ENCODE measurements around the gene THYN1.
"Not testable (repeated sequence)": the region's sequence is repeated elsewhere in the genome, so short reads cannot be mapped to it uniquely, and the experiment has no call there.

Gene THYN1

DNA sequence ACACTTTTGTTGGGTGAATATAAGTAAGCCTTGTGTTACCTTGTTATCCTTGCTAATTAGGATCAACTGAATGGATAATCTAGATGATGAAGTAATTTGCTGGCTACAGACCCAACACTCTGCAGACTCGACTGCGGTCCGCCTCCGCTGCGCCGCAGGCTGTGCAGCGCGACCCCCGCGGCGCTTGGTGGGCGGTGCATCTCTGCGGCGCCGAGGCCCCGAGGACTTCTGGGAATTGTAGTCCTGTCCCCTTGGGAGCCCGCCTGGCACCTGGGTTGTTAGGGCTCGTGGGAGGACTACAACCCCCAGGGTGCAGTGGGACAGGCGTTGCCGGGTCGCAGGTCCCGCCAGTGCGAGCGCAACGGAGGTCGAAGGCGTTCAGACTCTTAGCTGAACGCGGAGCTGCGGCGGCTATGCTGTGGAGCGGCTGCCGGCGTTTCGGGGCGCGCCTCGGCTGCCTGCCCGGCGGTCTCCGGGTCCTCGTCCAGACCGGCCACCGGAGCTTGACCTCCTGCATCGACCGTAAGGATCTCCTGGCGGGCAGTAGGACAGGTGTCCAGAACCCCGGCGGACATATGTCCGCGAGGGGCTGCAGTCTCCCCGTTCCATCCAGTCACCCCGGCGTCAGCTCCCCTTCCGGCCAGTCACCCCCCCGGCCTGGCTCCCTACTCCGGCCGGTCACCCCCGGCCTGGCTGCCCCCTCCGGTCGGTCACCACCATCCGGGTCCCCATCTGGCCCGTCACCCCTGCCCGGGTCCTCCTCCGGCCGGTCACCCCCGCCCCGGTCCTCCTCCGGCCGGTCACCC lies at the start of gene THYN1, which contains the start of gene ACAD8:
Gene THYN1 (minus strand): TSS at position 165 of the 806 bp plus-strand sequence. CDS start 470 bp downstream, outside the sequence.
Gene ACAD8 (plus strand): TSS at position 381 of the 806 bp plus-strand sequence. CDS start 33 bp downstream, at position 414.
- DNase-seq = peak; percentile 97

DNA sequence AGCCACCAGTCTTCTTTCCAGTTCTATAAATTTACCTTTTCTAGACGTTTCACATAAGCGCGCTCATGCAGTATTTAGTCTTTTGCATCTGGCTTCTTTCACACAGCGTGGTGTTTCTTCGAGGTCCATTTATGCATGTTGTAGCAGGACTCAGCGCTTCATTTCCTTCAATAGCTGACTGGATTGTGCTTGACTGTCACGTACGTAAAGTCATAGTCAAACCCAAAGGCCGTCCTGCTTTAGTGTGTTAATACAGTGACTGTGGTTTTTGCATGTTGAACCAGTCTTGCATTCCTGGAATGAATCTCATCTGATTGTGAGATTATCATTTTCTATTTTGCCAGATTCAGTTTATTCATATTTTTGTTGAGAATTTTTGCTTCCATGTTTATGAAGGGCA lies 41.5 kb upstream of the THYN1 start:
- no peak for DNase-seq

DNA sequence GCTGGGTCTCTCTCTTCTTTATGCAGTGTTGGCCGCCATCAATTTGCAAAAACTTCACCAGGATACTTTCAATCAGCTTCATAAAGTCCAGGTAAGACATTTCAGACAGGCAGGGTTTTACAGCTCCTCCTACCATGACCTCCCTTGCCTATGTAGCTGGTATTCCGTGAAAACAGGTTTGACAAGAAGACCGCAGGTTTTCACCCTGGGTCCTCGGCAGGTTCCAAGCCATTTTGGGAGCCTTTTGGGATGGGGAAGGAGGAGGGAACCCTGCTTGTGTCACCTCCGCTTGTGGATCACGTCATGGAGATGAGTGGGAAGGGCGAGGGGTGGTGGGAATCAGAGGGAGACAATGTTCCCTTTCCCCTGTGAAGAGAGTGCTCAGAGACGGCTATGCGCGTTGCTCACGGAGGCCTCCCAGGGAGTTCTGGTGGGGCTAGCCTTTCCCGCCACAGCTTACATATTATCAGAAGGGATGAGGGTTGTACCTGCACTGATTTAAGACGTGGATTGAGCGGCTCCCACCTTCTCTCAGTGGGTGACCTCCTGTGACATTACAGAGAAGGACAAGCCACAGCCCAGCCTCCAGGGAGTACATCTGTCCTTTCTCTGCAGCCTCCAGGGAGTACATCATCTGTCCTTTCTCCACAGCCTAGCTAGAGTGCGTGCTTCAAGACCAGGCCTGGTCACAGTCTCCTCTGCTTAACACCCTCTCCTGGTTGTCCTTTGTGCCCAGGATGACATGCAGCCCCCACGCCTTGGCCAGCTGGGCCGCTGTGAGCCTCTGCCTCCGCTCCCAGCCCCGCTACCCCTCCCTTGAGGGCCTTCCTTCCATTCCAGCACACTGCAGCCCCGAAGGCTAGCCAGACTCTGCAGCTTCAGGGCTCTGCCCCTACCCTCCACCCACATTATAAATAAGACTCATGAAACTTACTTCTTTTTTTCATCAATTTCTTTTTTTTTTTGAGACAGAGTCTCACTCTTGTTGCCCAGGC lies 40.3 kb upstream of the THYN1 start:
- DNase-seq = no peak

DNA sequence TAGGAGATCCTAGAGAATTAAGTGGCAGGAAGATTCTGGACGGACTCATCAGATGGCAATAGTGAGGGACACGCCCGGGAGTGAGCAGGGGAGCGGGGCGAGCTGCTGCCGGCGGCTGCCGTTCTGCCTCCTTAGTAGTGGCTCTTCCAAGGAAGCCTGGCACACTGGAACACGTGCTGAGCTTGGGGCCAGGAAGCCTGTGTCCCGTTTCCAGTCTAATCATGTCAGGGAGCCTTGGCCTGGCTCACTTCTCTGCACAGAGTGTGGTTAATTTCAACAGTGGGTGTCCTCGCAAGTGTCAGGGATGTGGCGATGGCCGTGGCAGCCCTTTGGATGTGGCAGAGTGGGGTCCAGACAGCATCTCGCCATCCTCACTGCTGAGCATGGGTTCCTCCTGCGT lies 39.5 kb upstream of the THYN1 start:
- no peak for DNase-seq

DNA sequence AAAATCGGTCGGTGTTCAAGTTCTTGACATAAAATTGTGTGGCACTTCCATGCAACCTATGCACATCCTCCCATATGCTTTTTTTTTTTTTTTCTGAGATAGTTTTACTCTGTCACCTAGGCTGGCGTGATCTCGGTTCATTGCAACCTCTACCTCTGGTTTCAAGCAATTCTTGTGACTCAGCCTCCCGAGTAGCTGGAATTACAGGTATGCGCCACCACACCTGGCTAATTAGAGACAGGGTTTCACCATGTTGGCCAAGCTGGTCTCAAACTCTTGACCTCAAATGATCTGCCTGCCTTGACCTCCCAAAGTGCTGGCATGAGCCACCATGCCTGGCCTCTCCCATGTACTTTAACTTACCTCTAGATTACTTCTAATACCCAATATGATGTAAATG lies 38.0 kb upstream of the THYN1 start:
- no peak for DNase-seq

DNA sequence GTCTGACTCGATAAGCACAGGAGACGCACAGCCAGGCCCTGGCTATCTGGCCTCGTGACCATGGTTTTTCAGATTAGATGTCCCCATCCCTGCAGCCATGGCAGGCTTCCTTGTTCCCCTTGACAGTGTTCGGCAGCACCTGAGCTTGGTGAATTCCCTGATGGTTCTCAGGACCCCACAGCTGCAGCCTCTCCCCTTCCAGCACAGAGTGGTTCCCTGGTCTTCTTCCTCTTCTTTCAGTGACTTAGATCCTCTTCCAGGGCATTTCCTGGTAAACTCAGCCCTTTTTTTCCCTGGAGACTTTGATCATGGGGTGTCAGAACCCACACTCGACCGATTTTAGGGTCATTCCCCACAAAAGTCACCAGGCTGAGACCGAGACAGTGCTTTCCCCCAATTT lies 37.5 kb upstream of the THYN1 start:
- DNase-seq = no peak

DNA sequence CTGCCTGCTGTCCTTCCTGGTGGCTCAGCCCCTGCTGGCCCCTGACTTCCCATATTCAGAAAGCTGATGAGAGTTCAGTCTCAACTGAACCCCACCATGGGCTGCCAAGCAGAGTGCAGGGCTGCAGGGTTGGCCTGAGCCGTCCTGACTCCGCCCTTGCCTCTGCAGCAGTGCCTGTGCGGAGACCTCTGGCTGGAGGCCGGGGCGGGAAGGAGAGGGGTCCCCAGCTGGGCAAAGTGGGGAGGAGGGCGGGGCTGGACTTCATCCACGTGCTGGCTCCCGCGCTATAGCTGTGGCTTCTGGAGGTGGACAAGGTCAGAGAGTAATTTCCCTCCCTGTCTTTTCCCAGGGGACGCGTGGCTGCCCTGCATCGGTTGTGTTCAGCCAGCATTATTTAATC lies 36.6 kb upstream of the THYN1 start:
- DNase-seq = no peak

DNA sequence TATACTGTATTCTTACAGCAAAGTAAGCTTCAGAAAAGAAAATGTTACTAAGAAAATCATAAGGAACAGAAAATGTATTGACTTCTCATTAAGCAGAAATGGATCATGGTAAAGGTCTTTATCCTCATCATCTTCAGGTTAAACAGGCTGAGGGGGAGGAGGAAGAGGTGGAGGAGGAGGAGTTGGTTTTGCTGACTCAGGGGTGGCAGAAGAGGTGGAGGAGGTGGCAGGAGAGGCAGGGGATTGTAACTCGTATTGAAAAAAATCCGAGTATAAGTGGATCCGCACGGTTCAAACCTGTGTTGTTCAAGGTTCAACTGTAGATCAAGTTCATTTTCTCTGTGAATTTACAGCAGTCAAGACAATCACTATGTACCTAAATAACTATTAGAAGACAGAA lies 36.0 kb upstream of the THYN1 start:
- DNase-seq = no peak

DNA sequence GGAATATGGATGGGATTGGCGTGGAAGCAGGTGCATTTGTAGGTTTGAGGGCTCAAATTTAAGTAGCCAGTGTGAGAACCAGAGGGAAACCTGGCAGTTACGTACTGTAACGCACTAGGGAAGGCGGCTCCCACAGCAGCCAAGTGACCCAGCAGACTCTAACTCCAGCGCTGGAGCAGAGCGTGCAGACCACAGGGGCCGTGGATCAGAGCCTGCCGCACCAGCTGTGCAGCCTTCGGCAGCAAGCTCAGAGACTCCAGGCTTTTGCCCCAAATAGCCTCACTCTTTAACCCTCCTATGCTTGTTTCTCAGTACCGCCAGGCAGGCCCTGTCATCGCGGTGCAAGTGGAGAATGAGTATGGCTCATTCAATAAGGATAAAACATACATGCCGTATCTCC lies 35.3 kb upstream of the THYN1 start:
- no peak for DNase-seq

DNA sequence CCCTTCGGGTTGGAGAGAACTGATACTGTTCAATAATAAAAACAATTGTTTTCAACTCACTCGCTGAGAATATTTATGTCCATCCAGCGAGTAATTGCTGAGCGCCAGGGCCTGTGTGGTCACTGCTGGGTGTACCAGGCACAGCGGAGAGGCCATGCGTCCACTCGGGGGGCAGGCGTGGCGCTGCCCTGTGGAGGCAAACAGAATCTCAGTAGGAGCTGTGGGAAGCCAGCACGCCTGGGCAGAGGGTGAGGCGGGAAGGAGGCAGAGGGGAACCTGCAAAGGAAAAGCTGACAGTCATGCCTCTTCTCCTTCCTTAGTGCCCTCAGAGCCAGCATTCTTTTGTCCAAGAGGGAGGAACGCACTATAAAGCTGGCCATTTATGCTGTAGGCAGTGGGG lies 34.4 kb upstream of the THYN1 start:
- DNase-seq = no peak

DNA sequence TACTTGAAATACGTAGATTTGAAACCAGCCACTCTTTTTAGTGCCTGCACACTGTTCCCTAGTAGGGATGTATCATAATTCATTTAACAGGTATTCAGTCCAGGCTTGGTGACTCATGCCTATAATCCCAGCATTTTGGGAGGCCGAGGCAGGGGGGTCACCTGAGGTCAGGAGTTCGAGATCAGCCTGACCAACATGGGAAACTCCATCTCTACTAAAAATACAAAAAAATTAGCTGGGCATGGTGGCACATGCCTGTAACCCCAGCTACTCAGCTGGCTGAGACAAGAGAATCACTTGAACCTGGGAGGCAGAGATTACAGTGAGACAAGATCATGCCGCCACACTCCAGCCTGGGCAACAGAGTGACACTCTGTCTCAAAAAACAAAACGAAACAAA lies 31.2 kb upstream of the THYN1 start:
- DNase-seq = not testable (repeated sequence)

DNA sequence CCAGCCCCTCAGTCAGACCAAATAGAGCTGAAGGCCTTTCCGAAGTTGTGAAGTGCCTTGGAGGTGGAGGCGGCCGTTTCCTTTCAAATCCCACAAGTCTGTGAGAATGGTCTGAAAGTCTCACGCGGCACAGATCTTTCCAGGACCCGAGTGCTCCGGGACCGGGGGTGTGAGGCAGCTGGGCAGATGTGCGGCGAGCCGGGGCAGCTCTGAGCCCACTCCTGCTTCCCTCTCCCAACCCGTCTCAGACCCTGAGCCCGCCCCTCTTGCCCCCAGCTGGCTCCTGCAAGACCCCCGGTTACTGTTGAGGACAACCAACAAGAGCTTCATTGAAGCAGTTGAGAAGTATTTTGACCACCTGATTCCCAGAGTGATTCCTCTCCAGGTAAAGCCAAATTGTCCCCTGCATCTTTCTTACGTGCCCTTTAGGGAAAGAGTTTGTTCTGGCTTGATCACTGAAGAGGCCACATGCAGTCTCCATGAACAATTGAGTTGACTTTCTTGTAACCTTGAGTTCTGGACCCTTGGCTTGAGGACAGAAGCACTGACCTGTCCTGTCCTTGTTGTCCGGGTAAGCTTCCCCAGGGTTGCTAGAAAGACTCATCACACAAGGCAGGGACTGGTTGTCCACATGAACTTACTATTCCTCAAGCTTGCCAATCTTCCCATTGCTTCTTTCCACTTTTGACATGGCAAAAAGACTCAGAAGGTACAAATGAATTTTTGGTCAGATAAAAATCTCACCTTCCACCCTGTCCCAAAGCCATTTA lies 30.5 kb upstream of the THYN1 start:
- no peak for DNase-seq

DNA sequence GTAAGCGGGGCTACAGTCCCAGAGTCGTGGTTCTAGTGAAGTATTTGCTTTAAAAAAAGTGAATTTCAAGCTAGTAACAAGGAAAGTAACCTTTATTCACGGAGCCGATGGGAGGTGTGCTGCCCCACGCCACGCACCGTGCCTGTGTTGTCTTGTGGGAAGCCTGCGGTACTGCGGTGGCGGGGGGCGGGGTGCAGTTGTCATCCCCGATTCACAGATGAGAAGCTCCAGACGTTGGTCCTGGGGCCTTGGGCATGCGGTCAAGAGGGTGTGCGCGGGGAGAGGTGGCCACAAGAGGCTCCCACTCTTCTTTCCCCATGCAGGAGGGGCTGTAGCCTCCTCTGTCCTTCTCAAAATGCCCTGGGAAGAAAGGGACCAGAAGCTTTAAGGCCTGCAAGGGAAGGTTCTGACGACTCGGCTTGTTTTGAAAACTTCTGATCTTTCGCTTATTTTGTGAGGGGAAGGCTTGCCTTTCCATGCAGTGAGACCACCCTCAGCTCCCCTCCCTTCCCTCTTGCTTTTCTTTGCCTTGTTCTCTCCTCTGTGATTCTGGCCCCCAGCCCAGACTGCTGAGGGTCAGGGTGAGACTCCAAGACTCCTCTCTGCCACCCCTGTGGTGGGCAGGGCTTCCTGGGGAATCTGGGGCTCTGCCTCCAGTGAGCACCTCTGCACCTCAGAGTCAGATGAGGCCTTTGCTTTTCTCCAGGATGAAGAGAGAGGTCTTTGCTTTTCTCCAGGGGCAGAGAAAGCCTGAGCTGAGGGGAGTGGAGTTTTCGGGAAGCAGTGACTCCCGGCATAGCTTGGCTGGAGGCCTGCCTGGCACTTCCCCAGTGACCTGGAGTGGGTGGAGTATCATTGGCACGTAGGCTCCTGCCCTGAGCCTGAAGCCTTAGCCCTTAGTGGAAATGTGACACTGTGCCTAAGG lies 29.2 kb upstream of the THYN1 start:
- no peak for DNase-seq

DNA sequence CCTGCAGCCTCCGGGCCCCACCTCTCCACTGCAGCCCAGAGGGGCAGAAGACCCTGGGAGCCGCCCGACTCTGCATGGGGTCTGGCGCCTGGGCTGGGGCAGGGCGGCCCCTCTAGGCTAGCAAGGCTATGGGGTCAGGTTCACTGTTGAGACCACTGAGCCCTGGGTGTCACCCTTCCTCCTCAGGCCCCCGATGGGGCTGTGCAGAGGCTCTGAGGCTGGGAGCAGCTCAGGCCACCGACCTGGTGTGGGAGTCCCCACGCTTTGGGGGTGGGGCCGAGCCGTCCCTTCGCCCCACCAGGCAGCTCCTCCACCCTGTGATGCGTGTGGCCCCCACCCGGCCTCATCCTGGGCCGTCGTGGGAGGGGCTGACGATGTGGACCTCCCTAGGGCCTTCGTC lies 28.5 kb upstream of the THYN1 start:
- DNase-seq = not testable (repeated sequence)

DNA sequence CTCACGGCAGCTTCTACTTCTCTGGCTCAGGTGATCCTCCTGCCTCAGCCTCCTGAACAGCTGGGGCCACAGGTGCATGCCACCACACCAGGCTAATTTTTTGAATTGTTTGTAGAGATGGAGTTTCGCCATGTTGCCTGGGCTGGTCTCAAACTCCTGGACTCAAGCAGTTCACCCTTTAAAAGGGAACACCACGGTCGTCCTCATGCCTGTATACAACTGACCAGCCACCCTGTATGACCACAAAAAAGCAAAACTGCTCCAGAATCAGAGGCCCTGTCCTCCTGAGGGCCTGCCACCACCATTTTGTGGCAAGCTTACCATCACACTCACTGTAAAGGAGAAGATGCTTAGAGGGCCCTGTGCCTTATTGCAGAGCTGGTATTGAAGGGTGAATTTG lies 25.2 kb upstream of the THYN1 start:
- no peak for DNase-seq

DNA sequence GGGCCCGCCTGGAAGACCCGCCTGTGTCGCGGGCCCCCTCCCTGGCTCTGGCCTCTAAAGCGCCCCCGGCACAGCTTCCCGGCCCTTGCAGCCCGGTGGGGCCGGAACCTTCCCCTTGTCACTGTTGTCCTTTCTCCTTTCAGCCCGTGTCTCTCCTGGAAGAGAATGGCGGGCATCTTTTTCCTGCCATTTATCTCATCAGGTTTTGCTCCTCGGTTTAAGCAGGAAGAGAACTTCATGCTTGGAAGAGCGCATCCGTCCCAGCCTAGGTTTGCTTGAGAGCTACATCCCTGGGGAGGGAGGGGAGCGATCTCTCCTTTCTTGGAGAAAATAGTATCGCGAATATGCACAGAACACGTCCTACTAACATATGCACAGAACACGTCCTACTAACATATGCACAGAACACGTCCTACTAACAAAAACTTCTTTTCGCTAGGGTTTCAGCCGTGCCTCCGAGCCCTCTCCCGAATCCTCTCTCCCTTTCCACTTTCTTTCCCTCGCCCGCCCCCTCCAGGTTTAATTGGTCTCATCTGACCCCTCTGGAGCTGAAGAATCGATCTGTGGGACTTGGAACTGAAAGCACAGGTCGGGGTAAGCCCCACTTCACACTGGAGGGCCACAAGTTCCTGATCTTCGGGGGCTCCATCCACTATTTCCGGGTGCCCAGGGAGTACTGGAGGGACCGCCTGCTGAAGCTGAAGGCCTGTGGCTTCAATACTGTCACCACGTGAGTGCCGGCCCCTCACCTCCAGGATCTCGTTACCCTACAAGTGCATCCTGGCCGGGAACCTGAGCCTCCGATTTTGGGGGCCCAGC lies 24.2 kb upstream of the THYN1 start:
- no peak for DNase-seq

DNA sequence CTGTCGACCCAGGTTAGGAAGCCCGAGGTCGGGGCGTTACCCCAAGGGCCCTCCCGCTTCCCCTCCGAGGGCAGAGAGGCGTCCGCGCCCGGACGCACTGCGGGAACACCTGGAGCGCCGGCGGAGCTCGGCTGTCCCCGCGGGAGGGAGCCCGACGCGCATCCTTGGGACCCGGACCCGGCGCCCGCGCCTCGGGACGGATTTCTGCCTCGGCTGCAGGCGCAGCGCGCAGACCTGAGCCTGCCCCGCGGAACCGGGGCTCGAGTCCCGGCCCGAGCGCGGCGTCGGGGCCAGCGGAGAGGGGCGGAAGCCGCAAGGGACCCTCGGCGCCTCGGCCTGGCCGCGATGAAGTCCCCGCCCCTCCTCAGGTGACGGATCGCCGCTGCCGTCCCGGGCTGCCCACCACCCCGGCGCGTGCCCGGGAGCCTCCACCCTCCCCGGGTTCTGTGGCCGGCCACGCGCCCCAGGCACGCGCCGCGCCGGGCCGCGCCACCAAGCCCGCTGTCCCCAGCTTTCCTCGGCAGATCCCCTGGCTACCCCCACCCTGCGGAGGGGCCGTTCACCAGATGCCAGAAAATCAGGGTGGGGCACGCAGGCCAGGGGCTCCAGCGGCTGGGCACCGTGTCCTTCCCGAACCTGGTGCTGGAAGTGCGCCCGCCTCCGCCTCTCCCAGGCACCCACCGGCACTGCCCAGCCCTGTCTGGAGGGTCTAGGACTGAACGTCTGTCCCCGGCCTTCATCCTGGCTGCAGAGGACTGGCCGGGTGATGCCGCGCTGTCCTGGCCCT lies 23.4 kb upstream of the THYN1 start:
- DNase-seq = no peak

DNA sequence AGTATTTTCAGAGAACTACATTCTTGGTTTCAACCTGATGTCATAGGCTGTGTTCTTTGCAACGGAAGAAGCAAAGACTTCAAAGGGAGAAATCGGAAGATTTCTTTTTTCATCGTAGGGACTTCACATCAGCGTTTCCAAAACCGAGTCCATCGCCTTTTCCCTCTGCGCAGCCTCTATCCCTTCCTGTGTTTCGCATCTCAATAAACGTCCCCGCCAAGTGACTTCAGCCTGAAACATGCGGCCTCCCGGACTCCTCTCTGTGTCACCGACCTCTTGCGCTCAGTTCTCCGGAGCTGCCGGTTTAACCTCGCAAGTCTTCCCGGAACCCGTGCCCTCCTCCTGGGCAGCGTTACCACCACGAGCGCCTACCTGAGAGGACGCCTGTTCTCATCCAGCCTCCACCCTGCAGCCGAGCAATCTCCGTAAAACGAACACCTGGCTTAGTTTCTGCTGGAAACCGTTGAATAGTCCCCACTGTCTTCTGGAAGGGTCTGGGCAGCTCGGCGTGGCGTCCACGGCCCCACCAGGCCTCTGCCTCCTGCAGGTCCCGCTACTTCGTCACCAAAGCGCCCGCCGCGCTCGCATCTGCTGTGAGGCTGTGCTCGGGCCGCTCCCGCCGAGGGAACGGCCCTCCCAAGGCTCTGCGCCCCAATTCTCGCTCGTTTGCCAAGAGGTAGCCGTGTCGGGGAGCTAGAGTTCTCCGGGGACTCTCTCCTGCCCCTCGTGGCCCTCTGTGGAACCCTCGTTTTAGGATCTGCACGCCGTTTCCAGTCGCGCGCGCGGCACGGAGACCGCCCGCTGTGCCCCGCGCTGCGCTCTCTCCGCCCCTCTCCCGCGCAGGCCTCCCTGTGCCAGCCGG lies 22.6 kb upstream of the THYN1 start, which contains the start of gene GLB1L3:
Gene GLB1L3 (plus strand): TSS at position 846 of the 862 bp plus-strand sequence. CDS start 362 bp downstream, outside the sequence.
- peak; percentile 84 for DNase-seq

DNA sequence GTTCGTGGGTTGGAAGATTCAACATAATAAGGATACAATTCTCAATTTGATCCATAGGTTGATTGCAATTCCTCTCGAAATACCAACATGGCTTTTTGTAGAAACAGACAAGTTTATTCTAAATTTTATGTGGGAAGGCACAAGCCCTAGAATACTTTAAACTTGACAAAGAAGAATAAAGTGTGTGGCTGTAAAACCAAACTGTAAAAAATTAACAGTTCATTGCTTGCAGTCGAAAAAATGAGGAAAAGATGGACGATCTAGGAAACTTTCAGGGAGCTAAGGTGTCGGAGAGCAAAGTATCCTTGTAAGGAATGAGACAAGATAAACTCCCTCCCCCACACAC lies 22.0 kb upstream of the THYN1 start:
- DNase-seq = no peak
